Lung (tissue), 12 donors: ENCODE data around the gene GUCY2F. TPM values are rescaled to one million over a fixed set of nuclear protein-coding genes. Genes with fewer than 3 reads are reported as not detected.

Source experiments
- ATAC-seq: fragments of 200-7000 bp; cut with Tn5 transposase; one replicate; pipeline ENCODE4 v1.9.1; 2020; ENCODE audit warnings: moderate number of reproducible peaks; ENCODE audit not compliant: insufficient read depth, low FRiP score
- DNase-seq, 3 donors: peaks; one replicate each; pipeline ENCODE4 v3.0.0-alpha.2; 2013 to 2017
- H3K27ac ChIP-seq, 2 donors: one replicate each; pipeline ENCODE4 v1.5.1; 2013; ENCODE audit warnings: mild to moderate bottlenecking in 2 of 2, moderate library complexity in 2 of 2, control low read depth in 1 of 2, inconsistent platforms in 1 of 2, low read depth in 1 of 2, low read length in 1 of 2
- H3K27me3 ChIP-seq, 3 donors: one replicate each; pipeline ENCODE4 v1.5.1; 2013; ENCODE audit warnings: low read length in 2 of 3; ENCODE audit not compliant: control insufficient read depth in 3 of 3, insufficient read depth in 3 of 3
- H3K36me3 ChIP-seq, 4 donors: one replicate each; pipeline ENCODE4 v1.5.1; 2013; ENCODE audit warnings: low read length in 4 of 4, mild to moderate bottlenecking in 1 of 4, moderate library complexity in 1 of 4; ENCODE audit not compliant: control insufficient read depth in 4 of 4, insufficient read depth in 4 of 4
- H3K4me1 ChIP-seq, 5 donors: one replicate each; pipeline ENCODE4 v1.5.1; 2013; ENCODE audit warnings: low read length in 5 of 5, mild to moderate bottlenecking in 2 of 5, moderate library complexity in 1 of 5; ENCODE audit not compliant: control insufficient read depth in 5 of 5, insufficient read depth in 5 of 5
- H3K4me3 ChIP-seq: one replicate; pipeline ENCODE4 v1.5.1; 2013; ENCODE audit warnings: mild to moderate bottlenecking, control low read depth, moderate library complexity
- H3K9ac ChIP-seq, 2 donors: one replicate each; pipeline ENCODE4 v1.5.1; 2013; ENCODE audit warnings: low read length in 2 of 2, control low read depth in 1 of 2; ENCODE audit not compliant: insufficient read depth in 1 of 2
- H3K9me3 ChIP-seq, 4 donors: one replicate each; pipeline ENCODE4 v1.5.1; 2013; ENCODE audit warnings: low read length in 3 of 4, mild to moderate bottlenecking in 1 of 4, moderate library complexity in 1 of 4; ENCODE audit not compliant: control insufficient read depth in 4 of 4, insufficient read depth in 3 of 4
- CTCF ChIP-seq: IDR thresholded peaks from 2 replicates; pipeline ENCODE4 v1.5.1; 2012; ENCODE audit warnings: mild to moderate bottlenecking; ENCODE audit errors: control extremely low read depth, extremely low read depth
- WGBS, 2 donors: extraction: QIAGEN DNeasy Blood & Tissue Kit; methylation state at CpG; one replicate each; pipeline ENCODE4 v1.1.7; 2013; 5-methylcytosine and 5-hydroxymethylcytosine counted together
- polyA plus RNA-seq, 2 donors: library from polyadenylated mRNA; stranded (reverse); fragments of 200-250 nt; gene quantifications; one replicate each; pipeline ENCODE4 v1.2.1, GENCODE V29; 2013
- total RNA-seq, 2 donors: library from RNA; depleted of rRNA in 1 of 2; stranded (reverse); fragments of >200 nt in 1 of 2; gene quantifications; one replicate each; pipeline ENCODE4 v1.2.1, GENCODE V29; 2014 to 2021
- donor health status: control.
- donor health status: control.
- donor health status: Bipolar disorder and iron deficiency.
- donor health status: healthy.
- donor health status: DM: yes; HTN: yes; CAD: no.

GUCY2F gene
- total and polyA plus RNA-seq, 4 donors: 0.03 TPM; not detected in 3

- H3K4me1 ChIP-seq: no peaks in the 10 kb centered on the region
- no peak for TF ChIP-seq CTCF
- no peak overlapping the region for H3K9ac ChIP-seq
- no peak overlapping the region for H3K27ac ChIP-seq
- no peaks in the 10 kb centered on the region for H3K36me3 ChIP-seq
- ATAC-seq (no peak), DNase-seq (no peak)
- H3K4me3 ChIP-seq: no peak overlapping the region
- no peaks in the 10 kb centered on the region for H3K9me3 ChIP-seq
- no peaks in the 10 kb centered on the region for H3K27me3 ChIP-seq
- WGBS, 2 donors: 56 to 71% methylated on average over 1 of the region's 1 CpG
Measured at GRCh38 chrX:109327251-109327650, 154.6 kb downstream of the GUCY2F start.

Other genes with a start within 250 kb of the GUCY2F start
- 10 to 100 TPM in 1 of 2 donors, 1 to 10 TPM in 1; 9.5 to 16.8 TPM for gene NXT2, start 54.8 kb upstream of the GUCY2F start, total RNA-seq
- gene NXT2, start 54.8 kb upstream of the GUCY2F start, polyA plus RNA-seq: 10 to 100 TPM in 1 of 2 donors, 1 to 10 TPM in 1; 7.4 to 10.1 TPM
- under 1 TPM; 0.54 to 0.58 TPM for gene KCNE5, start 143.1 kb upstream of the GUCY2F start, total RNA-seq
- gene KCNE5, start 143.1 kb upstream of the GUCY2F start, polyA plus RNA-seq: under 1 TPM; 0.06 to 0.25 TPM